ENCODE data around the gene ENTPD6.

- no peak for TF ChIP-seq EZH2 (IDR thresholded peaks at IDR 0.05; ENCODE audit: insufficient read depth, poor library complexity, severe bottlenecking)
- no peak for TF ChIP-seq EZH2phosphoT487 (IDR thresholded peaks at IDR 0.05; ENCODE audit: insufficient read depth, low read depth)
Observed at GRCh38 chr20:25178563-25179438, 16.7 kb upstream of the ENTPD6 start.
